Neural progenitor cell (in vitro differentiated cells): ENCODE results near the gene SNX8.

Source experiments
- CTCF ChIP-seq: fragments of 200-600 bp; sonication (generic); IDR thresholded peaks from 2 replicates; pipeline ENCODE4 v1.5.1; 2017; ENCODE audit warnings: antibody characterized with exemption, mild to moderate bottlenecking
- EZH2 ChIP-seq: fragments of 200-600 bp; sonication (generic); IDR thresholded peaks from 2 replicates; pipeline ENCODE4 v1.6.1; 2017; ENCODE audit warnings: antibody characterized with exemption, mild to moderate bottlenecking, moderate library complexity
- EZH2phosphoT487 ChIP-seq: fragments of 200-600 bp; sonication (generic); IDR thresholded peaks from 2 replicates; pipeline ENCODE4 v1.6.1; 2017; ENCODE audit warnings: antibody characterized with exemption

GRCh38 chr7:2224491-2224928 is 89.7 kb downstream of the SNX8 start:
- TF ChIP-seq CTCF (no peak), EZH2 (no peak), EZH2phosphoT487 (no peak)
